ENCODE results near the gene SUPT3H. TPM values are rescaled to one million over a fixed set of nuclear protein-coding genes. Genes with fewer than 3 reads are reported as not detected.

The SUPT3H gene
- polyA plus RNA-seq, 5 donors = 24.5 to 29.5 (median 26.6) TPM

- no peak for DNase-seq
These were observed 120.7 kb downstream of the SUPT3H start for GRCh38 chr6:45256697-45257695.

DNA sequence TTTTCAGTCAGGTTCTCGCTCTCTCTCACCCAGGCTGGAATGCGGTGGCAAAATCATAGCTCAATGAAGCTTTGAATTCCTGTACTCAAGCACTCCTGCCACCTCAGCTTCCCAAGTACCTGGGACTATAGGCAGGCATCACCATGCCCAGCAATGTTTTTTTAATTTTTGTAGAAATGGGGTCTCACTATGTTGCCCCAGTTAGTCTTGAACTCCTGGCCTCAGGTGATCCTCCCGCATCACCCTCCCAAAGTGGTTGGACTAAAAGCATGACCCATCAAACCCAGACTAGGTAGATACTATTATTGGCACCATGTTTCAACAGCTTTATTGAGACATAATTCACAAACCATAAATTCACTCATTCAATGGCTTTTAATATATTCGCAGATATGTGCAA lies 122.3 kb downstream of the SUPT3H start:
- DNase-seq = no peak

DNA sequence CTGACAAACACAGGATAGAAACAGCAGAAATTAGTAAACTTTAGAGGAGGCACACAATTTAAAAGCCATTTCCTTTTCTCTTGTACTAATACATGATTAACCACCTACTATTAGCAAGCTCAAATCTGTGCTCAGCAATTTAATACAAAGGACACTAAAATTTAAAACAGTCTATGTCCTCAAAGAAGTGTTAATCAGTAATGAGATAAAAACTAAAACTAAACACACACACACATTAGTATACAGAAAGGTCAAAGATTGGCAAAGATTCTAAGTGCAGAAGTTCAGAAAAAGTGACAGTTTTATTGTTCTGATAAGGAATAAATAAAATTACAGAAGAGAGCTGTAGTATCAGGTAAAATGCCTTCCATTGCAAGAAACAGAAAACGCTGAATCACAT lies 123.5 kb downstream of the SUPT3H start:
- DNase-seq = no peak

DNA sequence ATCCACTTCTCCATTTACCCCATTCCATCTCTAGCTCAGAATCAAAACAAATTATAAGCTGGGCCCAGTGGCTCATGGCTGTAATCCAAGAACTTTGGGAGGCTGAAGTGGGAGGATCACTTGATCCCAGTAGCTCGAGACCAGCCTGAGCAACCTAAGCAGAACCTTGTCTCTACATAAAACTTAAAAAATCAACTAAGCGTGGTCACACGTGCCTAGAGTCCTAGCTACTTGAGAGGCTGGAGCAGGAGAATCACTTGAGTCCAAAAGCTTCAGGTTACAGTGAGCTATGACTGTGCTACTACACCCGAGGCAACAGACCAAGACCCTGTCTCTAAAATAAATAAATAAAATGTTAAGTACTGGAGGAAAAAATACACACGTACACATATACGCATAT lies 124.3 kb downstream of the SUPT3H start:
- no peak for DNase-seq

DNA sequence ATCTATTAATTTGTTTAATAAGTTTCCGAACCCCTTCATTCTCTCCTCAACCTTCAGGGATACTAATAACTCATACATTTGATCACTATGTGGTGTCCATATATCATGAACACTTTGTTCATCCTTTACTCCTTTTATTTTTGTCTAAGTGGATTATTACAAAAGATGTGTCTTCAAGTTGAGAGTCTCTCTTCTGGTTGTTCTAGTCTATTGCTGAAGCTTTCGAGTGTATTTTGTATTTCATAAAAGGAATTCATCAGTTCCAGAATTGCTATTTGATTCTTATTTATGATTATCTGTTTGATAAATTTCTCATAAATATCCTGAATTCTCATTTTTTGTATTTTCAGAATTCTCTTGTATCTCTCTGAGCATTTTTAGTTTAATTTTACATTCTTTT lies 146.1 kb downstream of the SUPT3H start:
- DNase-seq = no peak

- DNase-seq = no peak
These were observed 148.3 kb downstream of the SUPT3H start for GRCh38 chr6:45229416-45229815.

- no peak for DNase-seq
These were observed 151.7 kb downstream of the SUPT3H start for GRCh38 chr6:45226081-45226480.

DNA sequence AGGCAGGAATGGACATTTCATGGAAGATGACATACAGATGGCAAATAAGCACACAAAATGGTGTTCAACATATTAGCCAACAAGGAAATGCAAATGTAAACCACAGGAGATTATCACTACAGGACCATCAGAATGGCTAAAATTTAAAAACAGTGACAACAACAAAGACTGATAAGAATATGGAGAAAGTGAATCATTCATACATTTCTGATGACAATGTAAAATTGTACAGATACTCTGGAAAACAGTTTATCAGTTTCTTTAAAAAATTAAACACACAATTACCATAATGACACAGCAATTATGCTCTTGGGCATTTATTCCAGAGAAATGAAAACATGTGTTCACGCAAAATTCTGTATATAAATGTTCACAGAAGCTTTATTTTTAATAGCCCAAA lies 155.4 kb downstream of the SUPT3H start:
- DNase-seq = no peak

DNA sequence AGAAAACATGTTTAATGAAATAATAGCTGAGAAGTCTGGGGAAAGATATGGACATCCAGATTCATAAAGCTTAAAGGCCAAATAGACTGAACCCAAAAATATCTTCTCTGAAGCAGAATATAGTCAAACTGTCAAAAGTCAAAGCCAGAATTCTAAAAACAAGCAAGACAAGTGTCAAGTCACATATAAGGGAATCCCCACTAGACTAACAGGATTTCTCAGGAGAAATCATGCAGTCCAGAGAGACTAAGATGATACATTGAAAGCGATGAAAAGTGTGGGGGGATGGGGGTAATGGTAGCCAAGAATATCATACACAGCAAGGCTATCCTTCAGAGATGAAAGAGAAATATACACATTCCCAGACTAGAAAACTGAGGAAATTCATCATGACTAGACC lies 162.0 kb downstream of the SUPT3H start:
- no peak for DNase-seq

DNA sequence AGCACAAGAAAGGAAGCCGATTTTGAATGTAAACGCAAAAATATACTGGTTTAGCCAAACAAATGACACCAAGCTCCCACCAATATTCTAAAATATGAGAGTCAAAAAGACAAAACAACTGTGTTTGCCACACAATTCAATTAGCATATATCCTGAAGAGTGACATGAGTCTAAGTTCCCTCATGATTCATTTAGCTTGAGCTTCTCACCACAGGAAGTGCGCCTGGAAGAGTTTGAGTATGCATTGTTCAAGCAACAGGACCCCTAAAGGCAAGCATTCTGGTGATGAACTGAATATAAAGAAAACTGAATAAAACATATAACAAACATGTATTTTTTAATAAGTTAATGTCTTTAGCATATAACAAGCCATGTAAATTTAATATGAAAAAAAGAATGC lies 164.8 kb downstream of the SUPT3H start:
- DNase-seq = no peak

- DNase-seq = no peak
These were observed 168.0 kb downstream of the SUPT3H start for GRCh38 chr6:45209762-45210161.

DNA sequence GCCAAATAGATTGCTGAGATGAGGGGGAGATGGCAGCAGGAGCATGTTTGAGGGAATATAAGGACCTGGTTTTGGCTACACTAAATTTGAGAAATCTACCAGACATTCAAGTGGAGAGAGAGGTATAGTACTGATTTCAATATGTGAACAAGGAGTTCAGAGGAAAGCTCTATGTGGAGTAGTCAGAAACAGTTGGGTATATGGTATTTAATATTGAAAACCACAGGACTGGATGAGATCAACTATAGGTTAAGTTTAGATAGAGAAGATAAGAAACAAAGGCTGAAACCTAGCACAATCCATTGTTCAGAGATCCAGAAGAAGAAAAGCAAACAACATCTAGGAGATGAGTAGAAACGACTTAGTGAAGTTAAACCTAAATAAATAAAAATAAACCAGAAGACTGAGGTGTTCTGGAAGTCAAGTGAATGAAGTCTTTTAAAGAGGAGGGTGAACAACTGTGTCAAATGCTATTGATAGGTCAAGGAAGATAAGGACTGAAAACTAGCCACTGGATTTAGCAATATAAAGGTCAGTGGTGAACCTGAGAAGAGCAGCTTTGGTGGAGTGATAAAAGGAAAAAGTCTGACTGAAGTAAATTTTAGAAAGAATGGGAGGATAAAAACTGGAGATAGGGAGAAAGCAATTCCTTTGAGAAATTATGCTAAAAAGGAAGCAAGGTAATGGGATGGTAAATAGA lies 170.8 kb downstream of the SUPT3H start:
- DNase-seq = no peak

DNA sequence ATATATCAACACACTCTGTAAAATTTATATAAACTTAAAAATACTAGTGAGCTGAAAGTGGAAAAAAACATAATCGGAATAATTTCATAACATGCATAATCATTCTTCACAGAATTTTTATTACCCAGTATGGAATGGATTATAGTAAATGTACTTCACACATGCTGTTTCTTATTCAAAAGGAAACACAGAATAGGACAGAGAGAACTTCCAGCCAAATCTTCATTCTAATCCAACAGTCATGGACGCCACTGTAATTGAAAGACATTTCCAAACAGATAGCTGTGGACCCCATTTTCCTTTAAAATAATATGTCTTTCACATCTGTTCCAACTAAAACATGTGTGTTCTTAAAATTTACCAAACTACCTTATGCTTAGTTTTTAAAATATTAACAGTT lies 176.2 kb downstream of the SUPT3H start:
- no peak for DNase-seq

DNA sequence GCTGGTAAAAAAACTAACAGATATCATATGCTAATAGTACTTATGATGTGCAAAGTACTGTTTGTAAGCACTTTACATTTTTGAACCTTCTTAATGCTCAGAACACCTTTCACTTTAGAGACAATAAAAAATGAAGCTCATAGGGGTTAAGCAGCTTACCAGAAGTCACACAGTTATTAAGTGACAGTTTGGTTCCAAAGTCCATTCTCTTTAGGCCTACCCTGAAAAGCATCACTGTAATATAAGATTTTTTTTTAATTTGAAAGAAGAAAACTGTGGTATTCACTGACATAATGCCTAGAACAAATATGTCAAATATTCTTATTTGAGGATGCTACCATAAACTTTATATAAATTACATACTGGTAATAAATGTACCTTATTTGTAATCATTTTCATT lies 177.2 kb downstream of the SUPT3H start:
- no peak for DNase-seq

GRCh38 chr6:45199554-45199953 lies 178.2 kb downstream of the SUPT3H start:
- DNase-seq = no peak

GRCh38 chr6:45196121-45196520 lies 181.6 kb downstream of the SUPT3H start:
- peak; percentile 2 to 9 for DNase-seq

DNA sequence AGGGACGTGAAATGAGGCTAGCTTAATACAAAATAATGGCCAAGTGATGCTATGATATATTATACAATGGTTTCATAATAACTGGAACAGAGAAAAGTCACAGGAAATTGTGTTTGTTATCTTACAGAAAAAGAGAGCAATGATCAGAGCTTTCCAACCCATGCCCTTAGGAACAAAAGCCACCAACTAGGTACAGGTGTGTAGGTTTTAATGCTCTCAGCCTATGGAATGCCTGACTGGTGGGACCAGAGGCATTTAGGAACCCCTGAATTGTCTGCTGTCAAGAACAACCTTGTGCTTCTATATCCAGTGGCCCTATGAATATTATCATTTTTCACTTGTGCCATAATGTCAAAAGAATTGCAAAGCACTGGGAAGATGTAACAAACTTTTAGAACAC lies 182.6 kb downstream of the SUPT3H start:
- no peak for DNase-seq

DNA sequence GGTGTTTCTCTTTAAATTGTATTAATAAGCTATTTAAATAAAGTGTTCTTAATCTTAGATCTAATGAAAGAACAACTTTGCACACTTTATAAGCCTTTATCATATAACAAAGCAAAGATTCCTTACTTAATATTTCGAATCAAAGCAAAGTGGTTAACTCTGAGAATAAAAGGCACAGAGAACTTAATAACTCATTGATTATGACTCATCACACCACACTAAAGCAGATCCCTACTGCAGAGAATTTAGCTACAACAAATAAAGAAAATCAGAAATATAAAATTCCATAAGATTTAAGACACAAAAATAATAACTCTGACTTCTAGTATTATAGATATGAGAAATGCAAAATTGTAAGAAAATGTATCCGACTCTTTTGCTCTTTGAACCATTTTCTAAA lies 185.2 kb downstream of the SUPT3H start:
- DNase-seq = no peak

DNA sequence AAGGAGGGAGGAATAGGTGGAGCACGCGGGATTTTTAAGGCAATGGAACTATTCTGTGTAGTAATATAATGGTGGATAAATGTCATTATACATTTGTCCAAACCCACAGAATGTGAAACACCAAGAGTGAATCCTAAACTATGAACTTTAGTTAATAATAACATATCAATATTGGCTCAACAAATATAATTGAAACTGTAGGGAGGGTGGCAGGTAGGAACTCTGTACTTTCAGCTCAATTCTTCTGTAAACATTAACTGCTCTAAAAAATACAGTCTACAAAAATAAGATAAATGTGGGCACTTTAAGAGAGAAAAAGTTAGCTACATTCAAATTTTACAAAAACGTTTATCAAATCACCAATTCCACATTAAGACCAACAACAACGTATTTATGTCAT lies 186.3 kb downstream of the SUPT3H start:
- no peak for DNase-seq

DNA sequence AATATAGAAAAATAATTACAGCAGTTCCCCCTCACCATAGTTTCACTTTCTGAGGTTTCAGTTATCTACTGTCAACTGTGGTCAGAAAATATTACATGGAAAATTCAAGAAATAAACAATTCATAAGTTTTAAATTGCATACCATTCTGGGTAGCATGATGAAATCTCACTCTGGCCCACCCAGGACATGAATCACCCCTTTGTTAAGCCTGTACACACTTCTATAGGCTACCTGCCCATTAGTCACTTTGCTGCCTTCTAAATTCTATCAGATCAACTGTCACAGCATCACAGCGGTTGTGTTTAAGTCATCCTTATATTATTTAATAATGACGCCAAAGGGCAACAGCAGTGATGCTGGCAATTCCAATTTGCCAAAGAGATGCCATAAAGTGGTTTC lies 189.9 kb downstream of the SUPT3H start:
- no peak for DNase-seq

DNA sequence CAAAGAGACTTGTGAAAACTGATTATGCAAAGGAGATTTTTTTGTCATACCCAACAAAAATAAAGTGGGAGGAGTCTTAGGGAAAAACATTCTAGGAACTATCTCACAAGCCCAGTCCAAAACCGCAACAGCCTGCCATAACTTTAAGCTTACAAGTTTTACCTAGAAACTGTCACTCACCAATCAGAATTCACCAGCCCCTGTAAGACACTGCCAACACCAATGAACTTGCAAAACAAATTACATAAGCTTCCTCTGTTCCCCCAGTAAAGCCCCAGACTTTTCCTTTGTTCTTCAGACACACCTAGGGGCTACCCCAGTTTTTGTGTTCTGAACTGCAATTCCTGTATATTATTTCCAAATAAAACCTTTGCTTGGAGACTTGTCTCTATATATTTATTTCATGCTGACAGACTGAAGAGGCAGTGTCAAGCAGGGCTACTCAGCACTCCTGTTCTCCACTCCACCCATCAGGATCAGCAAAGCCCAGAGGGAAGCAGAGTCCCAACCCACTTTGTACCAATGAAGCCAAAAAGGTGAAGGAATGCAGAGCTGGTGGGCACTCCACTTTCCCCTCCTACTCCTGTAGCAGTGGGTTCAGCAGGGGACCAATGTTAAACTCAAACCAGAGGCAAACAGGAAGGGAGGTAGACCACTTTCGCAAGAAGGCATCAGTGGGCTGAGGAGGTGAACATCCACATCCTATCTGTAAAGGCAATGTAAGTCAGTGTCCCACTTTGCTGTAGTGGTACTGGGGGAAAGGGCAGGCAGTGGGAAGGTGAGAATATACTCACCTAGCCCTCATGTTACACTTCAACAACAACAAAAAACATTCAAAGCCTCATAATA lies 192.1 kb downstream of the SUPT3H start:
- DNase-seq = no peak

- DNase-seq = no peak
These were observed 192.8 kb downstream of the SUPT3H start for GRCh38 chr6:45184937-45185336.

Data from right lung (tissue), 5 donors.